IPS DF 6.9 (cell line): ENCODE measurements around the gene SCFD2.
"Not testable (repeated sequence)": the region's sequence is repeated elsewhere in the genome, so short reads cannot be mapped to it uniquely, and the experiment has no call there.

Experiments used
- DNase-seq: peaks from one replicate; pipeline ENCODE4 v3.0.0-alpha.2; 2013; ENCODE audit warnings: low read depth, low spot score
- H3K27ac ChIP-seq: one replicate; pipeline ENCODE4 v1.5.1; 2013; ENCODE audit warnings: low read length, control low read depth
- H3K27me3 ChIP-seq: 2 replicates; pipeline ENCODE4 v1.6.1; 2013; ENCODE audit warnings: mild to moderate bottlenecking, low read length; ENCODE audit not compliant: control insufficient read depth, insufficient read depth
- H3K36me3 ChIP-seq: 2 replicates; pipeline ENCODE4 v1.6.1; 2013; ENCODE audit warnings: low read length; ENCODE audit not compliant: control insufficient read depth, insufficient read depth
- H3K4me1 ChIP-seq: 2 replicates; pipeline ENCODE4 v1.6.1; 2013; ENCODE audit warnings: low read length; ENCODE audit not compliant: control insufficient read depth, insufficient read depth
- H3K4me3 ChIP-seq: 2 replicates; pipeline ENCODE4 v1.5.1; 2013; ENCODE audit warnings: mild to moderate bottlenecking, low read length
- H3K9me3 ChIP-seq: 2 replicates; pipeline ENCODE4 v1.6.1; 2013; ENCODE audit warnings: low read length, inconsistent platforms; ENCODE audit not compliant: control insufficient read depth, insufficient read depth
- WGBS: extraction: QIAGEN DNeasy Blood & Tissue Kit; methylation state at CpG from one replicate; pipeline ENCODE4 v1.1.7; 2013; ENCODE audit warnings: mixed read lengths, missing lambda C conversion rate; ENCODE audit not compliant: insufficient read length, insufficient coverage; 5-methylcytosine and 5-hydroxymethylcytosine counted together

SCFD2 gene

GRCh38 chr4:53057108-53057507 is 308.8 kb downstream of the SCFD2 start:
- not testable (repeated sequence) for H3K9me3 ChIP-seq, H3K27me3 ChIP-seq, H3K4me3 ChIP-seq, H3K36me3 ChIP-seq, DNase-seq, H3K4me1 ChIP-seq, H3K27ac ChIP-seq
- no CpG with 5 or more reads among the region's 2 CpGs for WGBS

DNA sequence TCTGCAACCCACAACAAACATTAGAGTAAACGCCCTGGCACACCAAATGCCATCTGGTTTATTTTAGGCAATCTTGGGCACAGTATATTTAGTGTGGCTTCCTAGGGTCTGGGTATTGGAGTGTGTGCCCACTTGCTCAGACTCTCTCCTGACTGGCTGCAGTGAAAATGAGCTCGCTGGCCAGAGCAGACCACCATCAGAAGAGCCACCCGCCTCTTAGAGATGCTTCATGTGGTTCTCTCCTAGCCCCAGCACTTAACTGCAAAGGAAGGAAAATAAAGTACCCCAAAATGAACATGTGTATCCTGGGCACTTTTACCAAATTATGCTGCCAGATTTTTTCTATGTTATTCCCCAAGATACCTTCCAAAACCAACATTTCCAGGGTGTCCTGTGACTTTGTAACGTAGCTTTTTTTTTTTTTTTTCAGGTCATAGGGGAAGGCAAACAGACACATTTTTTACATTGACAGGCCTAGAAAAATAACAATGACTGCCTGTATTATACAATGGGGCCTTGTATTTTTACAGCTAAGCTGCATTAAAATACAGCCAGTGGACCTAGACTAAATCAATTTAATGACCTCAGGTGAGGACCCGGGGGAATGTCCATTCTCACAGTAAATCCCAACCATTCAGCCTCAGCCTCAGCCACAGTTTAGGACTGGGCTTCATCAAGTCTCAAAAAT is 310.0 kb downstream of the SCFD2 start:
- Histone ChIP-seq H3K27ac (no peak overlapping the region), H3K4me3 (no peak overlapping the region), H3K4me1 (no peaks in the 10 kb centered on the region), H3K36me3 (no peaks in the 10 kb centered on the region), H3K27me3 (no peaks in the 10 kb centered on the region), H3K9me3 (no peaks in the 10 kb centered on the region)
- WGBS: no CpG with 5 or more reads among the region's 5 CpGs
- DNase-seq: no peak

GRCh38 chr4:53055274-53055673 is 310.6 kb downstream of the SCFD2 start:
- no peaks in the 10 kb centered on the region for H3K36me3 ChIP-seq
- DNase-seq: no peak

GRCh38 chr4:53050361-53050774 is 315.5 kb downstream of the SCFD2 start:
- Histone ChIP-seq H3K27me3 (no peaks in the 10 kb centered on the region), H3K9me3 (no peaks in the 10 kb centered on the region), H3K4me3 (no peak overlapping the region), H3K36me3 (no peaks in the 10 kb centered on the region), H3K4me1 (no peaks in the 10 kb centered on the region), H3K27ac (no peak overlapping the region)
- no CpG with 5 or more reads among the region's 4 CpGs for WGBS
- no peak for DNase-seq

More at GRCh38 chr4:53055274-53055673, 310.6 kb downstream of the SCFD2 start:
- H3K9me3 ChIP-seq: no peaks in the 10 kb centered on the region
- H3K27ac ChIP-seq: no peak overlapping the region
- H3K4me3 ChIP-seq: no peak overlapping the region
- no peaks in the 10 kb centered on the region for H3K27me3 ChIP-seq
- WGBS: no CpG with 5 or more reads among the region's 2 CpGs
- no peaks in the 10 kb centered on the region for H3K4me1 ChIP-seq

DNA sequence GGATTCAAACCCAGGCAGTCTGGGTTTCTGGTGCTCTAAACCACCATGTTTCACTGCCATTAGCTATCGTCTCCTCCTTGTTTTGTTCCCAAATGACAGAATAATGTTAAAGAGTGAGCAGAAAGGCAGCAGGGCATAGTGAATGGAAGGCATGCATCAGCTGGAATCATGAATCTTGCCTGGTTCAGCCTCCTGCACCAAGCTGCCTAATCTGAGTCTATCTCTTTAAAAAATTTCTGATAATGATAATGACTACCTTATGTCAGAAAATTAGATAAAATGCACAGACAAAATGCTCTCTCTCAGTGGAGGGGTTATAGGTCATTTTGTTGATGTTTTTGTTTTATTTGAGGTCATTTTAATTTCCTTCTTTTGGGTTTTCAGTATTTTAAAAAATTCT is 316.3 kb downstream of the SCFD2 start:
- no peaks in the 10 kb centered on the region for H3K9me3 ChIP-seq
- no CpG with 5 or more reads among the region's 1 CpG for WGBS
- H3K27ac ChIP-seq: no peak overlapping the region

DNA sequence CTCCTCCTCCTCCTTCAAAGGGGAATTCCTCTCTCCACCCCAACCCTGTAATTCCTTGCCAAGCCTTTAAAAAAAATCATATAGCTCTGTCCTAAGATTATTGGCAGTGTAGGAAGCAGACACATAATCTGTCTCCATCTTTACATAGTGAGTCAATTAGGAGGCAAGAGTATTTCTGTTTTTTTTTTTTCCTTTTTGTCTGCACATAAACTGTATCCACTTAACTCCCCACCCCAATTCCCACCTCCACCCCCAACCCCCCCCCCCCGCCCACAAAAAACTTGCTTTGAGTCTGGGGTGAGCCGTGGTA is 321.3 kb downstream of the SCFD2 start:
- Histone ChIP-seq H3K9me3 (no peaks in the 10 kb centered on the region), H3K27me3 (no peaks in the 10 kb centered on the region), H3K4me3 (no peak overlapping the region), H3K36me3 (no peaks in the 10 kb centered on the region), H3K4me1 (no peaks in the 10 kb centered on the region), H3K27ac (no peak overlapping the region)
- DNase-seq: no peak
- WGBS: no CpG with 5 or more reads among the region's 2 CpGs

More for the DNA sequence above, 316.3 kb downstream of the SCFD2 start:
- Histone ChIP-seq H3K27me3 (no peaks in the 10 kb centered on the region), H3K4me1 (no peaks in the 10 kb centered on the region), H3K4me3 (no peak overlapping the region), H3K36me3 (no peaks in the 10 kb centered on the region)
- no peak for DNase-seq

GRCh38 chr4:53043891-53044650 is 321.8 kb downstream of the SCFD2 start:
- Histone ChIP-seq H3K4me3 (no peak overlapping the region), H3K4me1 (no peaks in the 10 kb centered on the region), H3K27me3 (no peaks in the 10 kb centered on the region), H3K27ac (no peak overlapping the region), H3K36me3 (no peaks in the 10 kb centered on the region), H3K9me3 (no peaks in the 10 kb centered on the region)
- WGBS: no CpG with 5 or more reads among the region's 4 CpGs
- no peak for DNase-seq

DNA sequence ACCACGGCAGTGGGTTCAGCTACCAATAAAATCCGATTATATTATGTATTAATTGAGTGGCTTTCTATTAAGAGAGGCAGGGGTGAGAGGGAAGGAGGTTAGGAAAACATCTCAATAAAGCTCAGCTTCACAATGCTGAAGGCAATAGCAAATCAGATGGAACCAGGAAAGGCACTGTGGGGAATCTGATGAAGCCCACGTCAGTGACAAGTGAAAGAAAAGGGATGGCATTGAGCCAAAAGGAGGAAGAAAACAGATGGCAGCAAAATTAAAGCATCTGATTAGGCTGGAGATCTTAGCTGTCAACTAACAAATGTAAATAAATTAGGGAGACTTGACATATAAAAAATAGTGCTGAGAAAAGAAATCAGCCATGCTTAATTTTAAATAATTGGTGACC is 322.8 kb downstream of the SCFD2 start:
- WGBS: no CpG with 5 or more reads among the region's 3 CpGs
- no peaks in the 10 kb centered on the region for H3K4me1 ChIP-seq
- H3K9me3 ChIP-seq: no peaks in the 10 kb centered on the region
- H3K27ac ChIP-seq: no peak overlapping the region
- DNase-seq: no peak
- no peak overlapping the region for H3K4me3 ChIP-seq
- H3K27me3 ChIP-seq: no peaks in the 10 kb centered on the region
- H3K36me3 ChIP-seq: no peaks in the 10 kb centered on the region

DNA sequence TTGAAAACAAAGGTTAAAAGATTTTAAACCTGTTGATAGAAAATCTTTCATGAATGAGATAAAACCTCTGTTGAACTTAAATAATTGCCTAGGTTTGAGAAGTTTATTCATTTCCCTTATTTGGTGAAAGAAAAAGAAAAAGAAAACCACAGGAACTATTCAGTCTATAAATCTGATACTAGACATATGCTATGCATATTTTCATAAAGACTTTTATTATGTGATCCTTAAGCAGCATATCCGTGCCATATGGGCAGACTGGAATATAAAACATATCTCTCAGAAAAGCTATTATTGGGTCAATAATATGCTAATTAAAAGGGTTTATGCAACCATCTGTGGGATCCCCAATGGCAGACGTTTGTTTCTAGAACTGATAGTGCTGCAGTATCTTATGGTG is 325.0 kb downstream of the SCFD2 start:
- Histone ChIP-seq H3K36me3 (no peaks in the 10 kb centered on the region), H3K4me1 (no peaks in the 10 kb centered on the region), H3K4me3 (no peak overlapping the region), H3K27ac (no peak overlapping the region), H3K27me3 (no peaks in the 10 kb centered on the region), H3K9me3 (no peaks in the 10 kb centered on the region)
- DNase-seq: no peak
- WGBS: no CpG with 5 or more reads among the region's 2 CpGs

- no CpG with 5 or more reads among the region's 2 CpGs for WGBS
- no peak for DNase-seq
- H3K9me3 ChIP-seq: no peaks in the 10 kb centered on the region
Observed at GRCh38 chr4:53040459-53040815, 325.4 kb downstream of the SCFD2 start.

More at GRCh38 chr4:53040459-53040815, 325.4 kb downstream of the SCFD2 start:
- no peak overlapping the region for H3K27ac ChIP-seq
- H3K36me3 ChIP-seq: no peaks in the 10 kb centered on the region
- no peak overlapping the region for H3K4me3 ChIP-seq
- no peaks in the 10 kb centered on the region for H3K27me3 ChIP-seq
- no peaks in the 10 kb centered on the region for H3K4me1 ChIP-seq
